Type B pancreatic cell (in vitro differentiated cells): ENCODE measurements around the gene CGB7. TPM values are rescaled to one million over a fixed set of nuclear protein-coding genes. Genes with fewer than 3 reads are reported as not detected.

ENCODE experiments used
- DNase-seq: peaks from one replicate; pipeline ENCODE4 v3.0.0; 2021; ENCODE audit warnings: mixed read lengths; ENCODE audit not compliant: unreplicated experiment; ENCODE audit errors: extremely low spot score
- H3K27ac Mint-ChIP-seq: 2 replicates; pipeline ENCODE4 v1.8.0; 2021; ENCODE audit warnings: mild to moderate bottlenecking, mixed read lengths
- H3K27me3 Mint-ChIP-seq: 2 replicates; pipeline ENCODE4 v1.8.0; 2021; ENCODE audit warnings: mixed read lengths
- H3K36me3 Mint-ChIP-seq: 2 replicates; pipeline ENCODE4 v1.8.0; 2021; ENCODE audit warnings: mixed read lengths
- H3K4me1 Mint-ChIP-seq: one replicate; pipeline ENCODE4 v1.8.0; 2021; ENCODE audit warnings: mixed read lengths; ENCODE audit not compliant: unreplicated experiment
- H3K4me3 Mint-ChIP-seq: 2 replicates; pipeline ENCODE4 v1.8.0; 2021; ENCODE audit warnings: mild to moderate bottlenecking, mixed read lengths
- H3K9me3 Mint-ChIP-seq: 2 replicates; pipeline ENCODE4 v1.8.0; 2021; ENCODE audit warnings: mixed read lengths
- total RNA-seq: library from RNA; stranded (reverse); gene quantifications from 2 replicates; pipeline ENCODE4 v1.2.1, GENCODE V29; 2021; ENCODE audit warnings: low replicate concordance
- TF ChIP-seq, protein P1 (sequence below): fragments of 200-600 bp; sonication (generic); conservative IDR thresholded peaks from 2 replicates; pipeline ENCODE4 v1.5.0; 2021; ENCODE audit warnings: antibody characterized with exemption, mild to moderate bottlenecking

Gene CGB7
- total RNA-seq, 1 donor from 2014 or later: 1.9 TPM

DNA sequence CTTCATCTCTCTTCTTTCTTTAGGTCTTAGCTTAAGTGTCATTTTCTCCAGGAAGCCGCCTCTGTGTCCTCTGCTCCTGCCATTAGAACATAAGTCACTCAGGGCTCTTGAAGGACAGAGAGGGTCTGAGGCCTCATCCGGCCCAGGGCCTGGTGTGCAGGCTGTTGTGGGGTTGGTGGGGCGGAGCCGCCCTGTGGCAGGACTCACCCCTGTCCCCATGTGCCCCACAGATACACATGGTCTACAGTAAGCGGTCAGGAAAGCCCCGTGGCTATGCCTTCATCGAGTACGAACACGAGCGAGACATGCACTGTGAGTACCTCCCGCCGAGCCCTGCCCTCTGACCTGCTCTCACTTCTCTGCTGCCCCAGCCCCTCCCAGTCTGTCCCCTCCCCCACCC, 43.6 kb upstream of the CGB7 start:
- H3K9me3 Mint-ChIP-seq: no peaks in the 10 kb centered on the region
- TF ChIP-seq, protein P1, sequence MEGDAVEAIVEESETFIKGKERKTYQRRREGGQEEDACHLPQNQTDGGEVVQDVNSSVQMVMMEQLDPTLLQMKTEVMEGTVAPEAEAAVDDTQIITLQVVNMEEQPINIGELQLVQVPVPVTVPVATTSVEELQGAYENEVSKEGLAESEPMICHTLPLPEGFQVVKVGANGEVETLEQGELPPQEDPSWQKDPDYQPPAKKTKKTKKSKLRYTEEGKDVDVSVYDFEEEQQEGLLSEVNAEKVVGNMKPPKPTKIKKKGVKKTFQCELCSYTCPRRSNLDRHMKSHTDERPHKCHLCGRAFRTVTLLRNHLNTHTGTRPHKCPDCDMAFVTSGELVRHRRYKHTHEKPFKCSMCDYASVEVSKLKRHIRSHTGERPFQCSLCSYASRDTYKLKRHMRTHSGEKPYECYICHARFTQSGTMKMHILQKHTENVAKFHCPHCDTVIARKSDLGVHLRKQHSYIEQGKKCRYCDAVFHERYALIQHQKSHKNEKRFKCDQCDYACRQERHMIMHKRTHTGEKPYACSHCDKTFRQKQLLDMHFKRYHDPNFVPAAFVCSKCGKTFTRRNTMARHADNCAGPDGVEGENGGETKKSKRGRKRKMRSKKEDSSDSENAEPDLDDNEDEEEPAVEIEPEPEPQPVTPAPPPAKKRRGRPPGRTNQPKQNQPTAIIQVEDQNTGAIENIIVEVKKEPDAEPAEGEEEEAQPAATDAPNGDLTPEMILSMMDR: no peak
- H3K27ac Mint-ChIP-seq: no peak overlapping the region
- H3K4me3 Mint-ChIP-seq: no peak overlapping the region
- H3K36me3 Mint-ChIP-seq: peaks cover 24% of the 10 kb centered on the region
- no peak for DNase-seq
- no peaks in the 10 kb centered on the region for H3K27me3 Mint-ChIP-seq
- peaks cover 19% of the 10 kb centered on the region for H3K4me1 Mint-ChIP-seq

DNA sequence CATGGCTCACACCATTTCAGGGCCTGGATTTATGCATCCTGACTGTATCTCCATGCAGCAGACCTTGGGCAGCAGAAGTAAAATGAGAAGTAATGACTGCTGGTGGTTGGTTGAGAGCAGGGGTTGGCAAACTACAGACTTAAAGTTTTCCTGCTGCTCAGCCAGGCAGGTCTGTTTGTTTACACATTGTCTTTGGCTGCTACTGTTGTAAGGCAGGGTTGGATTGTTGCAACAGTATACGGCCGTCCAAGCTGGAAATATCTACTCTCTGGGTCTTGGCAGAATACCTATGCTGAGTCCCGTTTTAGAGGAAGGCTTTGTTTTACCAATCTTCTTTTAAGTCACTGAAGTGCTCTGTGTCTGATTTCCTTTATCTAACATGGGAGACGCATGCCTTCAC, 41.2 kb upstream of the CGB7 start:
- Mint-ChIP-seq H3K27me3 (no peaks in the 10 kb centered on the region), H3K27ac (no peak overlapping the region)

DNA sequence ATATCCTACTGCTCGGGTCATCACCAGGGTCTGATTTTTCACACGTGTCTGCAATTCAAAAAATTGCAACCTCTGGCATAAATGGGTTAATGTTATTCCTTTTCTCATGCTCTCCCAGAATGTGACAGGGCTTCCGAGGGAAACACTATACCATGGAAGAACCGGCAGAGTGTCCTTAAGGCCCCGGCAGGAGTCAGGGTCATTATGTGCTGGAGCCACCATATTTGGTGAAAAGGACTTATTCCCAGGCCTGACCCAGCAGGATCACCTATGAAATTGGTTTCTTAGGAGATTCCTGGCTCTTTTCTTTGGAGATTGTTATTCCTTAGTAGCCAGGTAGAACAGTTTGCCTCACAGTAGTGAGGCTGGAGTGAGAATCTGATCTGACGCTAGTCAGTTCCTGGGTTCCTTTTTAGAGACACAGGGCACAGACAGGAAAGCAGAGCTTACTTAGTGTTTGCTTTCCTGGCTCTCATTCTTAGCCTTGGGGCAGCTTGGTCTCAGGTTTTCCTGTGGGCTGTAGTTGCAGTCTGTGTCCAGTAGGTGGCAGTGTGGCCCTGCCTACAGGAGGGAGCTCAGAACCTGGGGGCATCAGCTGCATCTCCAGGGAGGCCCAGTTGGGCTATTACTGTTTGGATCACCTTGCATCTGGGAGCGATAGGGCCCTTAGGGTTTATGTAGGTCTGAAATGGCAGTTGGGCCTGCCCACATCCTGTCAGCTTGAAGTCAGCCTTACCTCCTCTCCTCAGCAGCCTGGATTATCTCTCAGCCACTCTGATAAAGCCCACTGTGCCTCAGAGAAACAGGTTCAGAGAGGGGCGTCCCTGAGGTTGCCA, 40.1 kb upstream of the CGB7 start:
- Mint-ChIP-seq H3K27ac (peak overlapping the region; percentile 6), H3K9me3 (no peaks in the 10 kb centered on the region), H3K4me3 (no peak overlapping the region), H3K36me3 (peaks cover 18% of the 10 kb centered on the region), H3K27me3 (no peaks in the 10 kb centered on the region), H3K4me1 (peaks cover 8% of the 10 kb centered on the region)
- TF ChIP-seq, protein P1: peak; percentile 99
- no peak for DNase-seq

More for the DNA sequence above, 41.2 kb upstream of the CGB7 start:
- Mint-ChIP-seq H3K4me3 (no peak overlapping the region), H3K9me3 (no peaks in the 10 kb centered on the region), H3K36me3 (peaks cover 18% of the 10 kb centered on the region), H3K4me1 (peaks cover 8% of the 10 kb centered on the region)
- TF ChIP-seq, protein P1: no peak
- DNase-seq: no peak

DNA sequence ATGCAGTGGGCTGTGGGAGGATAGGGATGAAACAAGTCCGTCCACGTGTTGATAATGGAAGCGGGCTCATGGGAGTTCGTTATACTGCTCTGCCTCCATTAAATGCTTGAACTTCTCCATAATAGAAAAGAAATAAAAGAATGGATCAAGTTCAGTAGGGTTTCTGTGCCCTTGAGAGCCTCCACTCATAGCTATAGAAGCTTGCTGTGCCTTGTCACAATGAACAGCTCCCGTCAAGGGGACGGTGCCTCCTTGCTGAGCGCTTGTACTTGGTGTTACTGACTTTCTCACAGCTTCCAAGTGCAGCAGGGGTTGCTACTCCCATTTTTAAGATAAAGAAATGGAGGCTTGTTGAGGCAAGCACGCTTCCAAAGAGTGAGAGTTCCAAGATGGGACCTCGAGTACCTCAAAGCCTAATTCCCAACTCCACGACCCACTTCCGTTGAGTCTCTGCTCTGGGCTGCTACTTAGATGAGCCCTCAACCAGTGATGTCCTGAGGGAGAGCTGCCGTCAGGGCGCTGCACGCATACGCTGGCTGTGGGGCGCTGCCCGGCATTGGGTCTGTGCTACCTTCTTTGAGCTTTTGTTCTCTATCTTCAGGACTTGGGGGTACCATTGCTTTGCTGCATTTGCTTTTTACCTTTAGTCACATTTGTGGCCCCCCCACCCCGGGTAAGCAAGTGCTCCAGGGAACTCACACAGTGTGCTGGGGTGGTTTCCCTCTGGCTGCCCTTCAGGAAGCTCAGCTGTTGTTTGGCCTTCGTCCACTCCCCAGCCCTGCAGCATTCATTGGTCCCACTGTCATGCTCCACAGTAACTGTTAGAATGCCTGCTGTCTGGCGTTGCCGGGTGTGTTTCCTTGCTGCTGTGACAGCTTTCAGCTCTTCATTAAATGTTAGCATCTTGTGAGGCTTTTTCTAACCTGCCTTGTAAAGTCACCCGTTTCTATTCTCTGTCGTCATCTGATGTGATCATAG, 37.2 kb upstream of the CGB7 start:
- Mint-ChIP-seq H3K27me3 (no peaks in the 10 kb centered on the region), H3K36me3 (peaks cover 17% of the 10 kb centered on the region), H3K9me3 (no peaks in the 10 kb centered on the region), H3K4me1 (peaks cover 8% of the 10 kb centered on the region), H3K27ac (no peak overlapping the region), H3K4me3 (no peak overlapping the region)
- no peak for DNase-seq
- TF ChIP-seq, protein P1: no peak

DNA sequence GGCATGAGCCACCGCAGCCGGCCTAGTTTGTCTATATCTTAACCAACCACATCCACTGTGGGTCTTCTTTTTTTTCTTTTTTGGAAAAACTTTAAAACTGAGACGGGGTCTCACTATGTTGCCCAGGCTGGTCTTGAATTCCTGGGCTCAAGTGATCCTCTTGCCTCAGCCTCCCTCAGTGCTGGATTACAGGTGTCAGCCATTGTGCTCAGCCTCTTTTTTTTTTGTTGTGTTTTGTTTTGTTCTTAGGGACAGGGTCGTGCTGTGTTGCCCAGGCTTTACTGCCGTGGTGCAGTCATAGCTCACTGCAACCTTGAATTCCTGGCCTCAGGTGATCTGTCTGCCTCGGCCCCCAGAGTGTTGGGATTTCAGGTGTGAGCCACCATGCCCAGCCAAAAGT, 35.1 kb upstream of the CGB7 start:
- peaks cover 6% of the 10 kb centered on the region for H3K4me1 Mint-ChIP-seq
- H3K4me3 Mint-ChIP-seq: no peak overlapping the region
- H3K9me3 Mint-ChIP-seq: no peaks in the 10 kb centered on the region
- no peak overlapping the region for H3K27ac Mint-ChIP-seq
- DNase-seq: no peak
- peaks cover 12% of the 10 kb centered on the region for H3K36me3 Mint-ChIP-seq
- TF ChIP-seq, protein P1: no peak
- H3K27me3 Mint-ChIP-seq: no peaks in the 10 kb centered on the region
